ELR (cell line): ENCODE data around the gene PPIP5K1.
"Not testable (repeated sequence)": the region's sequence is repeated elsewhere in the genome, so short reads cannot be mapped to it uniquely, and the experiment has no call there.

Experiments
- DNase-seq: peaks from one replicate; pipeline ENCODE4 v3.0.0-alpha.2; 2015; ENCODE audit warnings: low read depth

The PPIP5K1 gene

DNA sequence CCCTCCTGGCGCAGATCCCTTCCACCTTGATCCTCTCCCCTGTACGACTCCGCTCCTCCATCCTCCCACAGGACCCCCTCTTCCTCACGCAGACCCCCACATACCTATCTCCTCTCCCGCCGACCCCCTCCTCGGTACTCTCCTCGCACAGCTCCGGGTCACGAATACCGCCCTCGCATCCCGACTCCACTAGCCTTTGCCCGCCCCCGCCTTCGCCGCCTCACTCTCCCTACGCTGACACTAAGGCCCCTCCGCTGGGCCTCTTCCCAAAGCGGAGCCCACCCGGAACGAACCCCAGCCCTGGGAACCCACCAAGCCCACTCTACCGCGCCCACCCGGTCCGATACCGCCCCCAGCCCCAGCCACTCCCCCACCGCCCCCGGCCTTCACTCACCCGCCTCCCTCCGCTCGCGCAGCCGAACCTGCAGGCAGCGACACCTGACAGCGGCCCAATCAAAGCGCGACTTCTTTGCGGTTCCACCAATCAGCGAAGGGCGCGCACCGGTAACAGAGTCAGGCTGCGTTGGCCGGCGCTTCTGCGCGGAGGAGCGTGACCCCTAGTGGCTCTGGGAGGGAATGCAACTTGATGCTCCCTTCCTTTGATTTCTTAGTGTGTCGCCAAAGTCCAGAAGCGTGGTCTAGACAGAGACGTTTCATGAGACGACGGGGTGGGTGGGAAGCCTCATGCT is at the start of gene PPIP5K1:
PPIP5K1 (minus strand) TSS at position 431 of the 689 bp plus-strand sequence. CDS start 5,704 bp downstream, outside the sequence.
- DNase-seq: not testable (repeated sequence)

DNA sequence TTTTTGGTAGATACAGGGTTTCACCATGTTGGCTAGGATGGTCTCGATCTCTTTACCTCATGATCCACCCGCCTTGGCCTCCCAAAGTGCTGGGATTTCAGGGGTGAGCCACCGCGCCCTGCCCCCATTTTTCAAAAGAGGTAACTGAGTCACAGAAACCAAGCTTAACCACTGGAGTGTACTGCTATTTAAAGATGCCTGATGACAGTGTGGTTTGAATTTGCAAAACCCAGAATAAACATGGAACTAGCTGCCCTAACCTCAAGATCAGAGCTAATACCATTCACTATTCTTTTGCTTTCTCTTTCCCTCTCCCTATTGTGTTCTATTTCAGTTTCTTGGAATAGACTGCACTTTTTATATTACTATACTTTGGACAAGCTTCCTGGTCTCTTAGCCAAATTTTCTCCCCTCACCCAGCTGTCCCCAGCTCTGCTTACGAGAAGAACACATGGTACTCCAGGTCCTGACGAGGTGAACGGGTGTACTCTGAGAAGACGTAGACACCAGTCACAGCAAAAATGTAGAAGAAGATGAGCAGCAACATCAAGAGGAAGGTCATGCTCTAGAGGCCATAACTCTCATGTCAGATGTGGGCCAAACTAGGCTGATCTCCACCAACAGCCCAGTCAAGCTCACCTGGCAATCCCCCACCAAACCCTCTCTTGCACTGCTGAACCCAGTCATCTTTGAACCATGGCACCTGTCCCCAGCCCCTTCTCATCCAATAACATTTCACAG is 48.6 kb upstream of the PPIP5K1 start:
- DNase-seq: not testable (repeated sequence)

DNA sequence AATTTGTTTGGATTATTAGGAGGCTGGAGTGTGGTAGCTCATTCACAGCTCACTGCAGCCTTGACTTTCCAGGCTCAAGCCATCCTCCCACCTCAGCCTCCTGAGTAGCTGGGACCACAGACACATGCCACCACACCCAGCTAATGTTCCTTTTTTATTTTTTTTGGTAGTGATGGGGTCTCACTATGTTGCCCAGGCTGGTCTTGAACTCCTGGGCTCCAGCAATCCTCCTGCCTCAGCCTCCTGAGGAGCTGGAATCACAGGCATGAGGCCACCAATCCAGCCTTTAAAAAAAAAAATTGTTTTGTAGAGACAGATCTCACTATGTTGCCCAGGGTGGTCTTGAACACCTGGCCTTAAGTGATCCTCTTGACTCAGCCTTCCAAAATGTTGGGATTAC is 36.9 kb upstream of the PPIP5K1 start:
- not testable (repeated sequence) for DNase-seq

DNA sequence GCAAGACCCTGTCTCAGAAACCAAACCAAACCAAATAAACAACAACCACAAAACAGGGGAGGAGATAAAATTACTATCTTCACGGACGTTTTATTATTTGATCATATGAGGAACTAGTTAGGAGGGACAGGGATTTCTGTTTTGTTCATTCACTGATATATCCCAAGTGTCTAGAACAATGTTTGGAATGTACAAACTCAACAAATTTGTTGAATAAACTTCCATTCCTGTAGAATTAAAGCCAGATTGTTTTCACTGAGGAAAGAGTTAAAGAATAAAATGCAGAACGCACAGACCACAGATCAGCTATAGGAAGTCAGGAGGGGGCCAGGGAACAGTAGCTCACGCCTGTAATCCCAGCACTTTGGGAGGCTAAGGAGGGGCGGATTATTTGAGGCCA is 35.1 kb upstream of the PPIP5K1 start:
- no peak for DNase-seq

DNA sequence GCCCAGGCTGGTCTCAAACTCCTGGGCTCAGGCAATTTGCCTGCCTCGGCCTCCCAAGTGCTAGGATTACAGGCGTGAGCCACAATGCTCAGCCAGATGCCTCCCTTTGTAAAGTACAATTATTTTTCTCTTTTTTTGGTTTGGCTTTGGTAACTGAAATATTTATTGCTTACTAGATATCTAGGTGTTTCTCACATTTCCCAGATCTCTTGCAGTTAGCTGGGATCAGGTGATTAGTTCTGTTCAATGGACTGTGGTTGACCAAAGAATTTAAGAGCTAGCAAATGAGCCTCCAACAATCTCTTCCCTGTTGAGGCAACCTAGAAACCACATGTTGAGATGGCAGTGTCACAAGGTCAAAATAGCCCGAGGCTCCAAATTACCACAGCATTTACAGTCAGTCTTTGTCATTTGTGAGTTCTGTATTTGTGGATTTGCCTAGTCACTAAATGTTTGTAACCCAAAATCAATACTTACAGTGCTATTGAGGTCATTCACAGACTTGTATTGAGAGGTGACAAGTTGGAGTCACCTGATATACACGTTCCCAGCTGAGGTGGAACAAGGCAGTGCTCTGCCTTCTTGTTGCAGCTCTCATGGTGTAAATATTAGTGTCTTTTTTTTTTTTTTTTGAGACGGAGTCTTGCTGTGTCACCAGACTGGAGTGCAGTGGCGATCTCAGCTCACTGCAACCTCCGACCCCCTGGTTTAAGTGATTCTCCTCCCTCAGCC is 32.2 kb upstream of the PPIP5K1 start:
- peak; percentile 30 for DNase-seq

DNA sequence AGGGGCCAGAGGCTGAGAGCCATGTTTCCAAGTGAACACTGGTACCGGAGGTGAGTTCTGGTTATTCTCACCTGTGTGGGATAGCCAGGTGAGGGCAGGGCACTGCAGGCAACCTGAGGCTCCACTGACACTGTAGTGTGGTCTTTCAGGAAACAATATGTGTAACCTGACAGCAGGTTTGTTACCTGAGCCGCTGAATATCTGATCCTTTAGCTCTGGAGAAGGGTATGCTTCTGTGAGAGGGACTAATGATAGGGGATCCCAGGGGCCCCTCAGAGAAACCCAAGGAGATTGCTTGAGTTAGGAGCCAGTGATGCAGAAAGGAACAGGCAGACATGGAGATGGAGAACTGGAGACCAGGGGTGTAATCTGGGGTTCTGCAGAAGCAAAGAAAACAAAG is 28.7 kb upstream of the PPIP5K1 start, which contains the start of gene STRC:
STRC (minus strand) TSS at position 101 of the 400 bp plus-strand sequence; CDS start at position 23, 78 bp downstream.
- DNase-seq: not testable (repeated sequence)

DNA sequence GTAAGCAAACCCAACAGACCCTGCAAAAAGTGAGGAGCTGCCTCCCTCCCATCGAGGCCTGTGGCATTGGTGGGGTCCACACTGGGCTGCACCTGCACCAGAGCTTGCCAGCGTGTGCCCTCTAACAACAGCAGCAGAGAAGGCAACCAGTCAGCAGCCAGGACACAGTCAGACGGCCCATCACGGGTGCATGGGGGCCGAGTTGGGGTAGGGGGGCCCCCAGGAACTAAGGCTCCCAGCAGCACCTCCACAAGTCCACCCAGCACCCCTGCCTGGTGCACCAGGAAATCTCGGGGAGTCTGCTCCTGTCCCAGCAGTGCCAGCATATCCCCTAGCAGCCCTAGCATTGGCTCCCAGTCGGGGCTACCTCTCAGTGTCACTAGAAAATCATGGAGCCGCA is 27.7 kb upstream of the PPIP5K1 start:
- not testable (repeated sequence) for DNase-seq

DNA sequence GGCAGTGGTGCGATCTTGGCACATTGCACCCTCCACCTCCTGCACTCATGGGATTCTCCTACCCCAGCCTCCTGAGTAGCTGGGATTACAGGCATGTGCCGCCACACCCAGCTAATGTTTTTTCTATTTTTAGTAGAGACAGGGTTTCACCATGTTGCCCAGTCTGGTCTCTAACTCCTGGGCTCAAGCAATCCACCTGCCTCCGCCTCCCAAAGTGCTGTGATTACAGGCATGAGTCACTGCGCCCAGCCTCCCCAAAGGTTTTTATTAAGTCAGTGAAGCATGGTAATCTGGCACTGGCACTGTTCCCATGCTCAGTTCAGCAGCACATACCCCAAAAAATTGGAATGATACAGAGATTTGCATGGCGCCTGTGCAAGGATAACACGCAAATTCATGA is 12.2 kb upstream of the PPIP5K1 start:
- DNase-seq: not testable (repeated sequence)

DNA sequence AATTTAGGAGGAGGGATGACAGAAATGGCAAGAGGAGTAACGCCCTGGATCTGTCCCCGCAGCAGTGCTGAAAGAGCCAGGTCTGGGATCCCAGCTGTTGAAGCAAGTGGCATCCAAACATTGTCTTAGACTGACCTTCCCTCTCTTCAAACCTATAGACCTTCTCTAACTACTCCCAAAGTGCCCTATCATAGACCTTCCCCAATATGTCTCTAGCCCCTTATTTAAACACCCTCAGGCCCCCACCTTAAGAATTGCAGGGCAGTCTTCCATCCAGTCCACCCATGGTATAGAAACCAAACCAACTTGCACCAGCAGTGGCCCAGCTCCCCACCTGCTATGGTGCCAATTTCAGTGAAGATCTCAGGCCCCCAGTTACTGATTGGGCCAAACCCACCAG is 10.2 kb upstream of the PPIP5K1 start:
- not testable (repeated sequence) for DNase-seq

DNA sequence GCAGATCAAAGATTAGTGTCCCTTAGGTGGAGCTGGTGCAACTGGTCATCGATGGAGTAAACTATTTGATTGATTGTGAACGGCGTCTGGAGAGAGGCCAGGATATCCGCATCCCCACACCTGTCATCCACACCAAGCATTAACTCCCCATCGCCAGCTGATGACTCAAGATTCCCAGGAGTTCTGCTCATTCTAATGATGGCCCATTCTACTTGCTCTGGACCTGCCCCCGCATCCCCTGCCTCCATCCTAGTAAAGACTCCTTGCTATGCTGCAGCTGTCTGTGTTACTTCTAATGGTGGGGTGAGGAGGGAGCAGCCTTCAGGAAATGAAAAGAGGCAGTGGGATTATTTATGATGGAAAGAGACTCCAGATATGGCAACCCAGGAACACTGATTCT is 9.1 kb upstream of the PPIP5K1 start:
- DNase-seq: not testable (repeated sequence)

DNA sequence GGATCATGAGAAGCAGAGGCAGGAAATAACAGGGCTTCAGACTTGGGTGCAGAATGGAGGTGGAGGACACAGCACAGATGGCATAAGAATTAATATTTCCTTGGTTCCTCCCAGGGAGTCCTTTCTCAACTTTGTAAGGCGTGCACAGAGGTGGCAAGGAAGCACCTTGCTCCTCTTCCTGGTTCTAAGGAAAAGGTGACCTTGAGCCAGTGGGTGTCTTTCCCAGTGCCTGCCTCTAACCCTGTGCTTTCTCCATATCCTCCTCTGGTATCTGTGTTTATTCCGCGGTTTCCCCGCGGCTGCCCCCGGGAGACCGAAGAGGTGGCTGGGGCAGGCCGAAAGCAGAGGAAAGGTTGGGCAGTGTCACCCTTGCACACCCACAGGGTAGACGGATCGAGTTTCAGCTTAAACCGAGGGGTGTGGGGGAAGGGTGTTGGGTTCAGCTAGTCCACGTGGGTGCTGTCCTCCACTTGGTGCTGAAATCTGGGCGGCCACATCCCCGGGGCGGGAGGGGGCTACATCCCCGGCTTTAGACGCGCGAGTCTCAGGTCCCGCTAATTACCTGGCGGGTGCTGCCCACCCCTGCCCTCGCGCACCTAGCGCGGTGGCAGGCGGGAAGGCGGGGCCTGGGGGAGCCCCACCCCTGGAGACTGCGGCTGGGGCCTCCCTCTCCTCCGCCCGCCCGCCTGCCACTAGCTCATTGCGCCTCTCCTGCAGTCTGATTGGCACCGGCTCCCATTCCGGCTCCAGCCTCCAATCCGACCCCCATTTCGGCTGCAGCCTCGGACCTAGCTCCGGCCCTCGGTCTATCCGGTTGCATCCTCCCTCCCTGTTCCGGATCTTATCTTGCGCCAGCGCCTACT is 3.6 kb upstream of the PPIP5K1 start, which contains the start of gene CKMT1B:
CKMT1B (plus strand) TSS at position 700 of the 863 bp plus-strand sequence. CDS start 192 bp downstream, outside the sequence.
- not testable (repeated sequence) for DNase-seq

DNA sequence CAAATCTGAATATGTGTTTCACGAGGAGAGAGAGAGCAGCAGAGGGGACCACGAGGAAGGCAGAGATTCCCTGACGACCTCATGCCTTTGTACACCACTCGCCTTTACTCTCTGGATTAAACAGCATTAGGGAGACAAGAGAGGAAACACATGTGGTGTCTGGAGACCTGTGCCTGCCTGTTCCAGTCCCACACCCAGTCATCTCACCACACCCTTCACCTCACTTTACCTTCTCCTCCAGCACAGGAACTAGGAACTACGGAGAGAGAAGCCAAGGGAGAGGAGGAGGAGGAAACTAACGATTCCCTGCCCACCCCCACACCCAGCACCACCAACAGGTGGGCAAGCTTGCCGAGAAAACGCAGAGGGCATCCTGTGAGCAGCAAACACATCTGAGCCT is 2.8 kb upstream of the PPIP5K1 start:
- not testable (repeated sequence) for DNase-seq

DNA sequence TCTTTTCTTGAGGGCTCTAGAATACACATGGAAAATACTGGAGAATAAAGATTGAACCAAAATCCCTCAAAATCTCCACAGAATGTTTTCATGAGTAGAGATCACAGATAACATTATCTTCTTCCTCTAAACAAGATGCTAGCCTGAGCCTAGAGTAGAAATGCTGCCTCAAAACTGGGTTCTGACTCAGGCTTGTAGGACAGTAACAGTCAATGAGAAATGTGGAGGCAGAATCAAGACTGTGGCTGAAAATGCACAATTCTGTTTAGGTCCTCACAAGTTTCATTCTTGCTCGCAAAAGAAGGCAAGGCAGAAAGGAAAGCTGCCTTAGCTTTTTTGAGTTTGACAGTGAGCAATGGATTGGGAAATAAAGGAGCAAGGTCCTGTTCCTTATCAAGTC is 15.4 kb downstream of the PPIP5K1 start:
- DNase-seq: not testable (repeated sequence)

DNA sequence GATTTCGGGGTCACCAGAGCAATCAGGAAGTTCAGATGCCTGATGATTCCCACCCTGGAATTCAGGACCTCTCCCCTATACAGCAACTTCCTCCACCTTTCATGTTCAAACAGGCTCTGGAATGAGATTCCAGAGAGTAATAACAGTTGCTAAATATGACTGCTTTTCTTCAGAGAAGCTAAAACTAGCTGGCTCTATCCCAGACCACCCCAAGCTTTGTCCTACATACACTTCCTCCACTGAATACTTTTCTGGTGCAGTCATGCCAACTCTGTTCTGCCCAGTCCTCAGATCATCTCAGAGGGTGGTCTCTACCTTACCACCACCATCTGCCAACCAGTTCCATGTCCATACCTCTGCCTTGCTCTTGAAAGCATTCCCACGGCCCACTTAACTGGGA is 23.4 kb downstream of the PPIP5K1 start:
- not testable (repeated sequence) for DNase-seq

DNA sequence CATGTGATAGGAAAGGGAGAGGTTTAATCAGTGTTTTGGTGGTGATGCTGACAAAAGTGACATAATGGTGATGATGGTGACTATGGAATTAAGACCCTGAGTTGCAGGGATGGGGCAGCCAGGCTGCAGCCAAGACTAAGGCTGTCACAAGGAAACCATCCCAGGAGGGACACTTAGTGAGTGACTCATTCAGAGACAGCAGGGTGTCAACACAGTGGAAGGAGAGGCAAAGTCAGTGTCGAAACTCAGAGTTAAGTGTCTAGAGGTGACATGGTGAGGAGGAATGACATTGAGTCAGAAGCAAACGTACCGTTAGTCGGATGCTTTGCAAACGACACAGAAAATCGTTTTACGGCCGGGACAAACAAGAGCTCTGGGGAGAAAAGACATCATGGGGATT is 26.2 kb downstream of the PPIP5K1 start:
- not testable (repeated sequence) for DNase-seq

DNA sequence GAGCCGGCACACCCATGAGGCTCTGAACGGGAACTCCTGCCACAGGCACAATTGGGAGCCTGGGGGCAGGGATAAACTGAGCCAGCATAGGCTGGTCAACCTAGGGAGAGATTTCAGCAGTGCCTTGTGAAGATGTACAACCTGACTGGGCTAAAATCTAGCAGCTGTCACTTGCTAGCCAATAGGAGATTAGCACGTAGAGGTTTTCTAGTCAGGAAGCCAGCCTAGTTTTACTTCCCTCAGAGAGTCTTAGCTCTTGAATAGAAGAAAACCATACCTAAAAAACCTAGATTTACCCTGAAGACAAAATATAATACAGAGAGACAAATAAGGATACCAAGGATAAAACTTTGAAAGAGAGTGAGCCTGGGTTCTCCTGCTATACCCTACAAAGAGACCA is 27.3 kb downstream of the PPIP5K1 start:
- not testable (repeated sequence) for DNase-seq

DNA sequence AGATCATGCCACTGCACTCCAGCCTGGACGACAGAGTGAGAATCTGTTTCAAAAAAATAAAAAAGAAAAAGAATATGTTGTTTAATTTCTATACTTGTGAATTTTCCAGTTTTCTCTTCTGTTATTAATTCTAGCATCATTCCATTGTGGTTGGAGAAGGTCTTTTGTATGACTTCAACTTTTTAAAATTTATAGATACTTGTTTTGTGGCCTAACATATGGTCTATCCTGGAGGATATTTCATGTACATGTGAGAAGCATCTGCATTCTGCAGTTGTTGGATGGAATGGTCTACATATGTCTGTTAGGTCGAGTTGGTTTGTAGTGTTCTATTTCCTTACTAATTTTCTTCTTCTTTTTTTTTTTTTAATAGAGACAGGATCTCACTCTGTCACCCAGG is 37.0 kb downstream of the PPIP5K1 start:
- DNase-seq: no peak

DNA sequence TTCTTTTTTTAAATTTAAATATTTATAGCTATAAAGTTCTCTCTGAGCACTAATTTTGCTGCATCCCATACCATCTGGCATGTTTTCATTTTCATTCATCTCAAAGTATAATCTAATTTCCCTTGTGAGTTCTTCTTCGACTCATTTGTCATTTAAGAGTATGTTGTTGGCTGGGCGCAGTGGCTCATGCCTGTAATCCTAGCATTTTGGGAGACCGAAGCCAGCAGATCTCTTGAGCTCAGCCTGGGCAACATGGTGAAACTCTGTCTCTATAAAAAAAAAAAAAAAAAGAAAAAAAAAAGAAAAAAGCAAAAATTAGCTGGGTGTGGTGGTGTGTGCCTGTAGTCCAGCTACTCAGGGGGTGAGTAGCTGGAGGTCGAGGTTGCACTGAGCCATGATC is 37.8 kb downstream of the PPIP5K1 start:
- no peak for DNase-seq

DNA sequence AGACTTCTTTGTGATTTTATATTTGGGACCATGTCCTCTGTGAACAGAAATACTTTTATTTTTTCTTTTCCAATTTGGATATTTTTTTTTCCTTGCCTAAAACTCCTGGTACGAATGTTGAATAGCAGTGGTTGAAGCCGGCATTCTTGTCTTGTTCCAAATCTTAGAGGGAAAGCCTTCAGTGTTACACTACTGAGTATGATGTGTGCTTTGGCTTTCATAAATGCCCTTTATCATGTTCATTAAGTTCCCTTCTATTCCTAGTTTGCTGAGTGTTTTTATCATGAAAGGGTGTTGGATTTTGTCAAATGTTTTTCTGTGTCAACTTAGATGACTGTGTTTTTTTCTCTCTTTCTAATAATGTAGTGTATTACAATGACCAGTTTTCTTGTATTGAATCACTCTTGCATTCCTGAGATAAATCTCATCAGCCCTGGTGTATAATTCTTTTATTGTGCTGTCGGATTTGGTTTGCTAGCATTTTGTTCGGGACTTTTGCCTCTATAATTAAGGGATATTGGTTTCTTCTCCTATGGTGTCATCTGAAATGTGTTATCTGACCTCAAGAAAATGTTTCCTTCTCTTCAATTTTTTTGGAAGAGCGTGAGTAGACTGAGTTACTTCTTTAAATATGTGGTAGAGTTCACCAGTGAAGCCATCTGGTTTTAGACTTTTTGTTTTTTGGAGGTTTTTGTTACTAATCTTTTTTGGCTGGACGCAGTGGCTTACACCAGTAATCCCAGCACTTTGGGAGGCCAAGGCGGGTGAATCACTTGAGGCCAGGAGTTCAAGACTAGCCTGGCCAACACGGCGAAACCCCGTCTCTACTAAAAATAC is 39.3 kb downstream of the PPIP5K1 start:
- peak; percentile 50 for DNase-seq

DNA sequence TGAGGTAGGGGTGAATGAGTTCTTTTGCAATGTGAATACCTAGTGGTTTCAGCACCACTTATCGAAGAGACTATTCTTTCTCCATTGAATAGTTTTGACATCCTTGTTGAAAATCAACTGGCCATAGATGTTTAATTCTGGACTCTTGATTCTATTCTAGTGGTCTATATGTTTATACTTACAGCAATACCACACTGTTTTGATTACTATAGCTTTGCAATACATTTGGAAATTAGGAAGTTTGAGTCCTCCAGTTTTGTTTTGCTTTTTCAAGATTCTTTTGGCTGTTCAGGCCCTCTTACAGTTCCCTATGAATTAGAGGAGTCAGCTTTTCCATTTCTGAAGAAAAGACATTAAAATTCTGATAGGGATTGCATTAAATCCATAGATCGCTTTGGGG is 42.5 kb downstream of the PPIP5K1 start:
- DNase-seq: no peak

DNA sequence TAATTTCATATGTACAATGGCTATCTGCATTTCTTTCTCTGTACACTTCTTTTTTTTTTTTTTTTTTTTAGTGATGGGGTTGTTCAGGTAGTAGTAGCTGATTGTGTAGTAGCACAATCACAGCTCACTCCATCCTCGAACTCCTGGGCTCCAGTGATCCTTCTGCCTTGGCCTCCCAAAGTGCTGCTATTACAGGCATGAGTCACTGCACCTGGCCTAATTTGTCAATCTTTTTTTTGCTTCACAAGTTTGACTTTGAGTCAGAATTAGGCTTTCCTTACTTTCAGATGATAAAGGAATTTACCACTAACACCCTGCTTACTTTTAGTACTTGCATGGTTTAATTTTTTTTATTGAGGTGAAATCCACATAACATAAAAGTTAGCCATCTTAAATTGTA is 44.6 kb downstream of the PPIP5K1 start:
- no peak for DNase-seq
